Measurements from ENCODE around the gene FAM89A.
"Not testable (repeated sequence)": the region's sequence is repeated elsewhere in the genome, so short reads cannot be mapped to it uniquely, and the experiment has no call there.

The FAM89A gene

DNA sequence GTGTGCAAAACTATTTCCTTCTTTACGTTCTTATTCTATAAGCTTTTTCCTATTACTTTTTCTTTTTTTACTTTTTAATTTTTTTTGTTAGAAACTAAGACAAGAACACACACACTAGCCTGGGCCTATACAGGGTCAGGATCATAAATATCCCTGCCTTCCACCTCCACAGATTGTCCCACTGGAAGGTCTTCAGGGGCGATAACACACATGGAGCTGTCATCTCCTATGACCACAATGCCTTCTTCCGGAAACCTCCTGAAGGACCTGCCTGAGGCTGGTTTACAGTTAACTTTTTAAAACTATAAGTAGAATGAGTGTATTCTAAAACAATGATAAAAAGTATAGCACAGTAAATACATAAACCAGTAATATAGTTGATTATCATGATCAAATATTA, 10.3 kb upstream of the FAM89A start:
- DNase-seq (ENCODE audit: low spot score) = no peak
- TF ChIP-seq, protein P1, sequence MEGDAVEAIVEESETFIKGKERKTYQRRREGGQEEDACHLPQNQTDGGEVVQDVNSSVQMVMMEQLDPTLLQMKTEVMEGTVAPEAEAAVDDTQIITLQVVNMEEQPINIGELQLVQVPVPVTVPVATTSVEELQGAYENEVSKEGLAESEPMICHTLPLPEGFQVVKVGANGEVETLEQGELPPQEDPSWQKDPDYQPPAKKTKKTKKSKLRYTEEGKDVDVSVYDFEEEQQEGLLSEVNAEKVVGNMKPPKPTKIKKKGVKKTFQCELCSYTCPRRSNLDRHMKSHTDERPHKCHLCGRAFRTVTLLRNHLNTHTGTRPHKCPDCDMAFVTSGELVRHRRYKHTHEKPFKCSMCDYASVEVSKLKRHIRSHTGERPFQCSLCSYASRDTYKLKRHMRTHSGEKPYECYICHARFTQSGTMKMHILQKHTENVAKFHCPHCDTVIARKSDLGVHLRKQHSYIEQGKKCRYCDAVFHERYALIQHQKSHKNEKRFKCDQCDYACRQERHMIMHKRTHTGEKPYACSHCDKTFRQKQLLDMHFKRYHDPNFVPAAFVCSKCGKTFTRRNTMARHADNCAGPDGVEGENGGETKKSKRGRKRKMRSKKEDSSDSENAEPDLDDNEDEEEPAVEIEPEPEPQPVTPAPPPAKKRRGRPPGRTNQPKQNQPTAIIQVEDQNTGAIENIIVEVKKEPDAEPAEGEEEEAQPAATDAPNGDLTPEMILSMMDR (IDR thresholded peaks at IDR 0.05; ENCODE audit: extremely low read depth, insufficient read depth, missing control alignments) = no peak
- in situ Hi-C loops (cut with MboI; ENCODE audit: low pct_unique_long_range_greater_than_20kb, low sequenced_read_pairs, unreplicated experiment) = no loop called here

DNA sequence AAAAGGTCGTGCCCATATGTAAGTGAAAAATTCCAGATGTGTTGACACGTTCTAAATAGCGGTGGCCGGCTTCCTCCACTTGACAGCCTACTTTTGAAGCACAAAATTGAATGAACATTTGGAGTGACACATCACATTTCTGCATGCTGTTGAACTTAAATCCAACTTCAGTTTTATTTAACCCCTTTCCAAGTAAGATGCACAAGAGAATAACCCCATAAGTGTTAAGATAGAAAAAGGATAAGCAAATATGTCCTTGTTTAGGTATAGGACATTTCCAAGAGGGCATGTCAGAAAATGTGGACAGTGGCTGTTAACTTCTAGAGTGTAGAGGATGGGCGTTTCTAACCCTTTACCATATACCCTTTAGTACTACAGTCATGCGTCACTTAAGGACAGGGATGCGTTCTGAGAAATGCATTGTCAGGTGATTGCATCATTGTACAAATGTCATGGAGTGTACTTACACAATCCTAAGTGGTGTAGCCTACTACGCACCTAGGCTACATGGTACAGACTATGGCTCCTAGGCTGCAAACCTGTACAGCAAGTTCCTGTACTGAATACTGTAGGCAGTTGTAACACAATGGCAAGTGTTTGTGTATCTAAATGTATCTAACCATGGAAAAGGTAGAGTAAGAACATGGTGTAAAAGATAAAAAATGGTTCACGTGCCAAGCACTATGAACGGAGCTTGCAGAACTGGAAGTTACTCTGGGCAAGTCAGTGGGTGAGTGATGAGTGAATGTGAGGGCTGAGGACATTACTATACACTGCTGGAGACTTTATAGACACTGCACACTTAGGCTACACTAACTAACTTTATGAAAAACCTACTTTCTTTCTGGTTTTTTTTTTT, 9.3 kb upstream of the FAM89A start:
- in situ Hi-C loops (cut with MboI; ENCODE audit: low pct_unique_long_range_greater_than_20kb, low sequenced_read_pairs, unreplicated experiment) = no loop called here
- no peak for DNase-seq (ENCODE audit: low spot score)
- TF ChIP-seq, protein P1 (IDR thresholded peaks at IDR 0.05; ENCODE audit: extremely low read depth, insufficient read depth, missing control alignments) = no peak

DNA sequence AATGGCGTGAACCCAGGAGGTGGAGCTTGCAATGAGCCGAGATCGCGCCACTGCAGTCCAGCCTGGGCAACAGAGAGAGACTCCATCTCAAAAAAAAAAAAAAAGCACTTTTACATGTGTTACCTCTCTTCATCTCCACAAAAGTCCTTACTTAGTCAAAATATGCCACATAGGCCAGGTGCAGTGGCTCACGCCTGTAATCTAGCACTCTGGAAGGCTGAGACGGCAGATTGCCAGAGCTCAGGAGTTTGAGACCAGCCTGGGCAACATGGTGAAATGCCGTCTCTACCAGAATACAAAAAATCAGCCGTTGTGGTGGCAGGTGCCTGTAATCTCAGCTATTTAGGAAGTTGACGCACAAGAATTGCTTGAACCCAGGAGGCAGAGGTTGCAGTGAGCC, 8.4 kb upstream of the FAM89A start:
- in situ Hi-C loops (cut with MboI; ENCODE audit: low pct_unique_long_range_greater_than_20kb, low sequenced_read_pairs, unreplicated experiment); DNase-seq (ENCODE audit: low spot score): not testable (repeated sequence)

DNA sequence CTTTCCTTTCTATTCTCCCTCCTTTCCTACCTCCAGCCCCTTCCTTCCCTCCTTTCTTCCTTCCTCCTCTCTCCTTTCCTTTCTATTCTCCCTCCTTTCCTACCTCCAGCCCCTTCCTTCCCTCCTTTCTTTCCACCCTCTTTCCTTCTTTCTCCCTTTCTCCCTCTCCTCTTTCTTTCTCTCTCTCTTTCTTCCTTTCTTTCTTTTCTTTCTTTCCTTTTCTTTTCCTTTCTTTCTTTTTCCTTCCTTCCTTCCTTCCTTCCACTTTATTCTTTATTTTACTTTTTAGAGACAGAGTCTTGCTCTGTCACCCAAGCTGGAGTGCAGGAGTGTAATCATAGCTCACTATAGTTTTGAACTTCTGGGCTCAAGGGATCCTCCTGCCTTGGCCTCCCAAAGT, 7.5 kb upstream of the FAM89A start:
- in situ Hi-C loops (cut with MboI; ENCODE audit: low pct_unique_long_range_greater_than_20kb, low sequenced_read_pairs, unreplicated experiment); DNase-seq (ENCODE audit: low spot score): not testable (repeated sequence)

DNA sequence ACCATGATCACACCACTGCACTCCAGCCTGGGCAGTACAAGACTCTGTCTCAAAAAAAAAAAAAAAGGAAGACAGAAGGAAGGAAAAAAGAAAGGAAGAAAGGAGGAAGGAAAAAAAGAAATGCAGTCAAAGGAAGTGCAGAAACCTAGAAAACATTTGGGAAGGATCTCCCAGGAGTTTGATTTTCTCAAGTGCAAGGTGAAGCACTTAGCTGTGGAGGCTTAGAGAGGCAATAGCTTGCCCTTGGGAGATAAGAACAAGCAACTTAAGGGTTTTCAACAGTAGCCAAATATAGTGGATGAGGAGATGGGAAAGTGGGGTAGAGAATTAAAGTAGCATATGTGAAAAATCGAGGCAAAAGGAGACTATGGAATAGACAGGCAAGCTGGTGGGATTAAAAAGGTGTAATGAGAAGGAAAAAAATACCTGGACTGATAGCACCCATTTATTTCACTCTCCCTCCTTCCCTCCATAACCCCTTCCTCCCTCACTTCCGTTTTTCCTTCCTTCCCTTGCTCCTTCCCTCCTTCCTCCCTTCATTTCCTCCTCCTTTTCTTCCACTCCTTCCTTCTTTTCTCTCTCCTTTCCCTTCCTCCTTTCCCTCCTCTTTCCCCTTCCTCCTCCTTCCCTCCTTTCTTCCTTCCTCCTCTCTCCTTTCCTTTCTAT, 6.8 kb upstream of the FAM89A start:
- TF ChIP-seq, protein P1 (IDR thresholded peaks at IDR 0.05; ENCODE audit: extremely low read depth, insufficient read depth, missing control alignments) = no peak
- DNase-seq (ENCODE audit: low spot score) = no peak
- in situ Hi-C loops (cut with MboI; ENCODE audit: low pct_unique_long_range_greater_than_20kb, low sequenced_read_pairs, unreplicated experiment) = no loop called here

DNA sequence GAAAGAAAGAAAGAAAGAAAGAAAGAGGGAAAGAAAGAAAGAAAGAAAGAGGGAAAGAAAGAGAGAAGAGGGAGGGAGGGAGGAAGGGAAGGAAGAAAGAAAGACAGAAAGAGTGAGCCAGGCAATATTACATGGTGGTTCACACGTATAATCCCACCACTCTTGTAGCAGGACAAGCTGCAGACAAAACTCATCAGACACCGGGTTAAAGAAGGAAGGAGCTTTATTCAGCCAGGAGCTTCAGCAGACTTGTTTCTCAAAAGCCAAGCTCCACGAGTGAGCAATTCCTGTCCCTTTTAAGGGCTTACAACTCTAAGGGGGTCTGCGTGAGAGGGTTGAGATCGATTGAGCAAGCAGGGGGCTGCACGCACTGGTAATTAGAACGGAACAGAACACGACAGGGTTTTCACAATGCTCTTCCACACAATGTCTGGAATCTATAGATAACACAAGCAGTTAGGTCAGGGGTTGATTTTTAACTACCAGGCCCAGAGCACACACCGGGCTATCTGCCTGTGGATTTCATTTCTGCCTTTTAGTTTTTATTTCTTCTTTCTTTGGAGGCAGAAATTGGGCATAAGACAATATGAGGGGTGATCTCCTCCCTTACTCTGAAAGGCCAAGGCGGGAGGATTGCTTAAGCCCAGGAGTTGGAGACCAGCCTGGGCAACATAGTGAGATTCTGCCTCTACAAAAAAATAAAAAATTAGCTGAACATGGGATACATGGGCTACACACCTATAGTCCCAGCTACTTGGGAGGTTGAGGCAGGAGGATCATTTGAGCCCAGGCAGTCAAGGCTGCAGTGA, 6.1 kb upstream of the FAM89A start:
- DNase-seq (ENCODE audit: low spot score); in situ Hi-C loops (cut with MboI; ENCODE audit: low pct_unique_long_range_greater_than_20kb, low sequenced_read_pairs, unreplicated experiment): not testable (repeated sequence)

DNA sequence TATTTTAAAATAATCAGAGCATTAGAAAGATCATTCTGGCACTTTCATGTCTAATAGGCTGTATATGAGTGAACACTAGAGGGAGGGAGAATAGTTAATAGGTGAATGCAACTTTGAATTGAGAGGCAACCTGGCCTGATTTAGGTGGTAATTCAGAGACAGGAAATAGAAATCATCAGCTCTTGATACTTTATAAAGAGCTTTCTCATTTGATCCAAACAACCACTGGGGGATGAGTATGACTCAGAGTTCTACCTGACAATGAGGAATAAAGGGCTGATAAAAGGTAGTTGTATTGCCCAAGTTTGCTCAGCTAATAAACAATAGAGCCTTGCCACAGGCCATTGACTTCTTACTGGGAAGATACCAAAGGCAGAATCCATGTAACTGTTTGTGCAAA, 5.2 kb upstream of the FAM89A start:
- TF ChIP-seq, protein P1 (IDR thresholded peaks at IDR 0.05; ENCODE audit: extremely low read depth, insufficient read depth, missing control alignments) = no peak
- in situ Hi-C loops (cut with MboI; ENCODE audit: low pct_unique_long_range_greater_than_20kb, low sequenced_read_pairs, unreplicated experiment) = no loop called here
- no peak for DNase-seq (ENCODE audit: low spot score)

DNA sequence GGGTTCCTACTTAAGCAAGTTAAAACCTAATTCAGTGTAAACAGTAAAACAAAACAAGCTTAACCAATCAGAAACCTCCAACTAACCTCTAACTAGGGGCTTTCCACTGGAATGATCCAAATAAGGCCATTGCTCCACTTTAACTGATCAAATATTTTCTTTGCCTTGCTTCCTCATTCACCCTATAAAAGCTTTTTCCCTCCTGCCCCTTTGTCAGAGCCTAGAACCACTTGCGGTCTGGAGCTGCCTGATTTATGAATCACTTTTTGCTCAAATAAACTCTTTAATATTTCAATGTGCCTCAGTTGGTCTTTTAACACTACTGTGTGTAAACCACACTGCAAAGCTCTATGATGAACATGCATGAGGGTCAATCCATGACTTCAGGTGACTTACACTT, 4.5 kb upstream of the FAM89A start:
- DNase-seq (ENCODE audit: low spot score) = no peak
- in situ Hi-C loops (cut with MboI; ENCODE audit: low pct_unique_long_range_greater_than_20kb, low sequenced_read_pairs, unreplicated experiment) = no loop called here
- TF ChIP-seq, protein P1 (IDR thresholded peaks at IDR 0.05; ENCODE audit: extremely low read depth, insufficient read depth, missing control alignments) = no peak

All from GM13977 (cell line).